HepG2 (cell line): ENCODE results near the gene CFL1. TPM values are rescaled to one million over a fixed set of nuclear protein-coding genes. Genes with fewer than 3 reads are reported as not detected.

Experiments used
- ATF7 ChIP-seq, 2 experiments: fragments of 450-650 bp in 1 of 2; sonication (generic) in 1 of 2; formaldehyde crosslinking in 1 of 2; IDR thresholded peaks; 2 replicates each; pipeline versions ENCODE4 v1.4.0 to v1.6.1; 2016 to 2020; ENCODE audit warnings: antibody characterized with exemption in 1 of 2, mild to moderate bottlenecking in 1 of 2, missing genetic modification reagents in 1 of 2
- DDIT3 ChIP-seq: sonication (generic); formaldehyde crosslinking; IDR thresholded peaks from 2 replicates; pipeline ENCODE4 v1.4.0; 2020; ENCODE audit warnings: mild to moderate bottlenecking, missing genetic modification reagents
- HMGXB4 ChIP-seq, 2 experiments: sonication (generic) in 1 of 2; formaldehyde crosslinking in 1 of 2; IDR thresholded peaks; 2 replicates each; pipeline versions ENCODE4 v1.4.0 to v1.6.1; 2018 to 2020; ENCODE audit warnings: missing genetic modification reagents in 2 of 2, borderline replicate concordance in 1 of 2, low read depth in 1 of 2, mild to moderate bottlenecking in 1 of 2, missing biosample characterization in 1 of 2
- IRX3 ChIP-seq: sonication (generic); formaldehyde crosslinking; IDR thresholded peaks from 2 replicates; pipeline ENCODE4 v1.8.1; 2023; ENCODE audit warnings: mild to moderate bottlenecking, low read depth, missing genetic modification reagents, borderline replicate concordance
- PCBP2 ChIP-seq: fragments of 200-400 bp; formaldehyde crosslinking; optimal IDR thresholded peaks from 2 replicates; pipeline ENCODE3; 2018; ENCODE audit warnings: low read length, low read depth; ENCODE audit not compliant: poor library complexity, severe bottlenecking
- PITX1 ChIP-seq: sonication (generic); formaldehyde crosslinking; IDR thresholded peaks from 2 replicates; pipeline ENCODE4 v1.5.1; 2020; ENCODE audit warnings: mild to moderate bottlenecking, missing genetic modification reagents
- POLR2AphosphoS2 ChIP-seq: IDR thresholded peaks from 2 replicates; pipeline ENCODE4 v1.6.1; 2011; ENCODE audit warnings: low read depth, low read length, improper control_type of control experiment
- PPARG ChIP-seq: conservative IDR thresholded peaks from 2 replicates; pipeline ENCODE4 v1.6.1; 2016; ENCODE audit warnings: missing biosample characterization, missing genetic modification reagents
- RERE ChIP-seq: IDR thresholded peaks from 2 replicates; pipeline ENCODE4 v1.6.1; 2016; ENCODE audit warnings: low read depth, missing genetic modification reagents, missing compliant biosample characterization
- RFX3 ChIP-seq: IDR thresholded peaks from 2 replicates; pipeline ENCODE4 v1.6.1; 2016; ENCODE audit warnings: missing biosample characterization, missing genetic modification reagents
- SAP130 ChIP-seq: IDR thresholded peaks from 2 replicates; pipeline ENCODE4 v1.6.1; 2016; ENCODE audit warnings: low read depth
- ZNF234 ChIP-seq: sonication (generic); formaldehyde crosslinking; conservative IDR thresholded peaks from 2 replicates; pipeline ENCODE4 v1.5.1; 2020; ENCODE audit warnings: mild to moderate bottlenecking, missing genetic modification reagents
- ZNF451 ChIP-seq: sonication (generic); formaldehyde crosslinking; IDR thresholded peaks from 2 replicates; pipeline ENCODE4 v1.5.0; 2020; ENCODE audit warnings: mild to moderate bottlenecking, missing genetic modification reagents
- ZNF460 ChIP-seq: sonication (generic); formaldehyde crosslinking; IDR thresholded peaks from 2 replicates; pipeline ENCODE4 v1.5.1; 2020; ENCODE audit warnings: missing genetic modification reagents, mild to moderate bottlenecking, borderline replicate concordance
- ZNF644 ChIP-seq: IDR thresholded peaks from 2 replicates; pipeline ENCODE4 v1.6.1; 2016; ENCODE audit warnings: low read depth
- polyA plus RNA-seq, 8 experiments: library from polyadenylated mRNA; depleted of rRNA in 3 of 8; stranded (reverse) in 7 of 8; unstranded in 1 of 8; fragments of >200 nt; fragmentation: Illumina TruSeq in 4 of 8; extraction: Trizol in 4 of 8; gene quantifications; 2 replicates each; pipeline versions ENCODE4 v1.2.1 to v1.2.3, GENCODE V29; 2011 to 2016; ENCODE audit warnings: low read depth in 4 of 8, missing spikeins in 1 of 8, mixed read lengths in 1 of 8; ENCODE audit not compliant: insufficient read depth in 1 of 8
- total RNA-seq, 5 experiments: library from RNA; depleted of rRNA; stranded (reverse); fragments of >200 nt; fragmentation: Illumina TruSeq; extraction: Trizol; gene quantifications; 2 replicates each; pipeline ENCODE4 v1.2.3, GENCODE V29; 2016; ENCODE audit warnings: low read depth in 1 of 5
- TF ChIP-seq, protein P1 (sequence below): sonication (generic); formaldehyde crosslinking; IDR thresholded peaks from 2 replicates; pipeline ENCODE4 v1.4.0; 2020; ENCODE audit warnings: missing genetic modification reagents

CFL1 gene
- total and polyA plus RNA-seq, 2 of the 13 experiments (the other 11 are each of a cell fraction or from before 2014, with no cell fraction given): 379 to 383 TPM

GRCh38 chr11:65844231-65844872 is 13.6 kb downstream of the CFL1 start (continued):
- TF ChIP-seq ZNF234 (CRISPR knock-in tag) (no peak), SAP130 (CRISPR knock-in tag) (peak; percentile 7; the same call in 1 of the 2 replicates), RERE (no peak), DDIT3 (CRISPR knock-in tag) (no peak), RFX3 (no peak), POLR2AphosphoS2 (no peak), ZNF451 (CRISPR knock-in tag) (no peak), PITX1 (CRISPR knock-in tag) (peak; percentile 43; the same call in 1 of the 2 replicates), ZNF460 (CRISPR knock-in tag) (peak; percentile 64; the same call in 1 of the 2 replicates), ATF7 (IDR thresholded peaks at IDR 0.05) (no peak), ATF7 (CRISPR knock-in tag; IDR thresholded peaks at IDR 0.05) (no peak), PPARG (0 out of 2 replicates have a peak, but pooled peaks have one; percentile 47), IRX3 (CRISPR knock-in tag) (no peak), HMGXB4 (CRISPR knock-in tag; IDR thresholded peaks at IDR 0.05; ENCODE audit: borderline replicate concordance in 1 of 2, low read depth in 1 of 2) (no peak), ZNF644 (CRISPR knock-in tag) (peak; percentile 7; the same call in 1 of the 2 replicates), PCBP2 (no peak)
- TF ChIP-seq, protein P1, sequence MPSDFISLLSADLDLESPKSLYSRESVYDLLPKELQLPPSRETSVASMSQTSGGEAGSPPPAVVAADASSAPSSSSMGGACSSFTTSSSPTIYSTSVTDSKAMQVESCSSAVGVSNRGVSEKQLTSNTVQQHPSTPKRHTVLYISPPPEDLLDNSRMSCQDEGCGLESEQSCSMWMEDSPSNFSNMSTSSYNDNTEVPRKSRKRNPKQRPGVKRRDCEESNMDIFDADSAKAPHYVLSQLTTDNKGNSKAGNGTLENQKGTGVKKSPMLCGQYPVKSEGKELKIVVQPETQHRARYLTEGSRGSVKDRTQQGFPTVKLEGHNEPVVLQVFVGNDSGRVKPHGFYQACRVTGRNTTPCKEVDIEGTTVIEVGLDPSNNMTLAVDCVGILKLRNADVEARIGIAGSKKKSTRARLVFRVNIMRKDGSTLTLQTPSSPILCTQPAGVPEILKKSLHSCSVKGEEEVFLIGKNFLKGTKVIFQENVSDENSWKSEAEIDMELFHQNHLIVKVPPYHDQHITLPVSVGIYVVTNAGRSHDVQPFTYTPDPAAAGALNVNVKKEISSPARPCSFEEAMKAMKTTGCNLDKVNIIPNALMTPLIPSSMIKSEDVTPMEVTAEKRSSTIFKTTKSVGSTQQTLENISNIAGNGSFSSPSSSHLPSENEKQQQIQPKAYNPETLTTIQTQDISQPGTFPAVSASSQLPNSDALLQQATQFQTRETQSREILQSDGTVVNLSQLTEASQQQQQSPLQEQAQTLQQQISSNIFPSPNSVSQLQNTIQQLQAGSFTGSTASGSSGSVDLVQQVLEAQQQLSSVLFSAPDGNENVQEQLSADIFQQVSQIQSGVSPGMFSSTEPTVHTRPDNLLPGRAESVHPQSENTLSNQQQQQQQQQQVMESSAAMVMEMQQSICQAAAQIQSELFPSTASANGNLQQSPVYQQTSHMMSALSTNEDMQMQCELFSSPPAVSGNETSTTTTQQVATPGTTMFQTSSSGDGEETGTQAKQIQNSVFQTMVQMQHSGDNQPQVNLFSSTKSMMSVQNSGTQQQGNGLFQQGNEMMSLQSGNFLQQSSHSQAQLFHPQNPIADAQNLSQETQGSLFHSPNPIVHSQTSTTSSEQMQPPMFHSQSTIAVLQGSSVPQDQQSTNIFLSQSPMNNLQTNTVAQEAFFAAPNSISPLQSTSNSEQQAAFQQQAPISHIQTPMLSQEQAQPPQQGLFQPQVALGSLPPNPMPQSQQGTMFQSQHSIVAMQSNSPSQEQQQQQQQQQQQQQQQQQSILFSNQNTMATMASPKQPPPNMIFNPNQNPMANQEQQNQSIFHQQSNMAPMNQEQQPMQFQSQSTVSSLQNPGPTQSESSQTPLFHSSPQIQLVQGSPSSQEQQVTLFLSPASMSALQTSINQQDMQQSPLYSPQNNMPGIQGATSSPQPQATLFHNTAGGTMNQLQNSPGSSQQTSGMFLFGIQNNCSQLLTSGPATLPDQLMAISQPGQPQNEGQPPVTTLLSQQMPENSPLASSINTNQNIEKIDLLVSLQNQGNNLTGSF: no peak
